GM19099 (cell line): ENCODE data around the gene MYO9A.

Experiments
- POLR2A ChIP-seq: IDR thresholded peaks from 3 replicates; pipeline ENCODE4 v1.6.1; 2011; ENCODE audit warnings: low read depth; ENCODE audit not compliant: insufficient read length; ENCODE audit errors: extremely low read depth

Gene MYO9A

DNA sequence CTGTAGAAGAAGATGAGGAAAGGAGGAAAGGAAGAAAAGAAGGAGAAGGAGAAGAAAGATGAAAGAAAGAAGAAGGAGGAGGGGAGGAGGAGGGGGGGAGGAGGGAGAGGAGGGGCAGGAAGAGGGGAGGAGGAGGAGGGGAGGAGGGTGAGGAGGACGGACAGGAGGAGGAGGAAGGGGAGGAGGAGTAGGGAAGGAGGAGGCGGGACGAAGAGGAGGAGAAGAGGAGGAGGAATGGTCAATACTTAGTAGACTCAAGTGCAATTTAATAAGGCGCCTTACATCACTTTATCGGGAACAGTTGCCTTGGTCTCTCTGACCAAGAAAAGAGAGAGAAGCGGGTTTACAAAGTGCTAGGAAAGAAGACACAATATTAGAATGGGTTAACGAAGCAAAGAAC, 331.3 kb downstream of the MYO9A start:
- no peak for TF ChIP-seq POLR2A

DNA sequence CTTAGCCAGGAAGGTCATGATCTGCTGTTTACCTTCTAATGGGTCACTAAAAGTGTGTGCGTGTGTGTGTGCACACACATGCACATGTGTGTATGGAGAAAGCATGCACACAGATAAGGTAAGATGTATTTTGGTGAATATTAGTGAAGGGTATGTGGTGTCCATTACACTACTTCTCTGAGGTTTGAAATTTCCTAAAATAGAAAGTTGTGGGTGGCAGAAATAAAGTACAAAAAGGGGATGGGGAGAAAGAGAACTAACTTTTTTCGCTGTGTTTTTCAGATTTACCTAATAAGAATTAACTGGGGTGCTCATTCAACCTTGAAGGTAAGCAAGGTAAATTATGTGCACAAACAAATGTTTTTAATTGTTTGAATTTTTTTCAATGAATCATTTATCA, 332.0 kb downstream of the MYO9A start:
- TF ChIP-seq POLR2A: no peak

DNA sequence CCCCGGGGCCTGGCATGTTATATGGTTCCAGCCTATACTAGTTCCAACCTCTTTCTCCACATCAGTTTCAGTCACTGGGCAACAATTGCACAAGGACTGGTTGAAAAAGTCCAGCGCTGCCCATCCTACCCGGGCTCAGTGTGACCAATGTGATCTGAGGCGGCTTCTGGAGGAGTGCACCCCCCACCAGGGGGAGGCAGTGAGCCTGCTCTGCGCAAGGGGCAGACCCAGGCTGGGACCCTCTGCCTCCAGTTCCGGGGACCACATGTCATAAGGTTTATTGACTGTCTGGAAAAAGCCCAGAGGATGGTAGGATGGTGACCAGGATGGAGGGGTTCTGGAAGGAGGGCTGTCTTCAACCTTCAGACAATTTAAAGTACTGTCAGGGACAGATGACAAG, 333.2 kb downstream of the MYO9A start:
- no peak for TF ChIP-seq POLR2A

DNA sequence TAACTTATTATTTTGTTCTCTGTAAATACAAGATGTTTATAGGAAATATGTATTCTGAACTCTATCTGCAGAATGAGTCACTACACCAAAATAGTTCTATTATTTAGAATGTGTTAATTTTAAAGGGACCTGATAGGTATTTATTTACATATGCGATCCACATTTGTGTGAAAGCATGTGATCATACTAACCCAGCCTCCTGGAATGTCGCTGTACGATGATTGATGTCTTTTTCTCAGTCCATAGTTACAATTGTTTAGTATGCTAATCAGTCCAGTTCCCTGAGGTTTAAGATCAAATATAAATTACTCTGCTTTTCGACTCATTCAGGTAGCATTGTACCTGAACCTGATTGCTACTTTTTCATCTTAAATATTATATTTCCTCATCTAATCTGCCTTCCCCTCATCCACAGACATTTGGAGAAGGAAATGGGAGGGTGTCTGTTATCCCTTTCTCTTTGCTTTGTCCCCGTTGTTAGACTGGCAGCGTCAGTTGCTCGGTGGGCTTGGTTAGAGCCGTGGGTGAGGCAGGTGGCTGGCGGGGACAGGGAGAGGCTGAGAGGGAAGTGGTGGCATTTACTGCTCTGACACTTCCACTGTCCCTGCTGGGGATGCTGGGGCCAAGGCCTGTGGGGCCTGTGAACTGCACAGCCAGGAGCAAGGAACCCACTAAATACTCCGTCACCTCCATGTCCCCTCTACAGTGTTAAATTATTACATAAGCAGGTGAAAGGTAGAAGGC, 335.4 kb downstream of the MYO9A start:
- TF ChIP-seq POLR2A: no peak

DNA sequence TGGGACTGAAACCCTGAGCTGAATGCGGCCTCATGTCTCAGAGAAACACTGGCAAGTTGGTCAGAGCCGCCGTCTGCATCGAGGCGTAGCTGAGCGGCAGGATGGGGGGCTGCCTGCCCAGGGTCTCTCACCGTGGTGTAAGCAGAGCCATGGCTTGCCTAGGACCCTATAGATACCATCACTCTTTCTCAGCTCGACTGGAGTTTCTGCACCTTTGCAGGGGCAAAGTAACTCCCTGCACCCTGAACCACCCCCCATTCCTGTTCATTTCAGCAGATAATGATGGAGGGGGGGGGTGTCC, 336.0 kb downstream of the MYO9A start:
- no peak for TF ChIP-seq POLR2A

DNA sequence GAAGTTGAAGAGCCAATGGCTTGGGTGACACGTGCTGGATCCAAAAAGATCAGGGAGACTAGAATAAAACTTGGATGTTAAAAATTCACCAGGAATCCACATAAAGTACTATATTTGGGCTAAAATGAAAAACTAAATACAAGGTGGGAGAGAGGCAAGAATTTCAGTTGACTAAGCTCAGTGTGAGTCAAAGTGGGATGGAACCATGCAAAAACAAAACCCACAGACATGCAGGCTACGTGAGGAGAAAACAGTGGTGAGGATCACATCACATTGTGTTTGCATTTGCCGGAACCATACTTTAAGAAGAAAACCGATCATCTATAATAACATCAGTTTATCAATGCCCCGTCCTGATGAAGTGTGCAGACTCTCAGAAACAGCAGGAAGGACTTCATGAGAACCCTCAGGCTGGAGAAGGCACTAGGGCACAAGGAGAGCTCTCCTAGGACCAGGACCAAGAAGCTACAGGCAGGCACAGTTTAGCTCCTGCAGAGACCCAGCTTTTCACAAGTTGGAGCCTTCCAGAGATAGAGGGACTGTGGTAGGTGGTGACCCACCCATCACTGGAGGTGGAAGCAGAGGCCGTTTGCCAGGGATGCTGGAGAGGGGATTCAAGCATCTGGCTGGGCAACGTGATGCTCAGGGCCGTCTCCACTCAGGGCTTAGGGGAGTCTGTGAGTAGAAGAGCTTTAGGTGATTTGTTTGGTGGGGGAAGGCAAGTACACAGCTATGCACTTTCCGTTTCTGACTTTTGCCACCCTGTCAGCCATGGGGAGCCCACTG, 336.6 kb downstream of the MYO9A start:
- no peak for TF ChIP-seq POLR2A

DNA sequence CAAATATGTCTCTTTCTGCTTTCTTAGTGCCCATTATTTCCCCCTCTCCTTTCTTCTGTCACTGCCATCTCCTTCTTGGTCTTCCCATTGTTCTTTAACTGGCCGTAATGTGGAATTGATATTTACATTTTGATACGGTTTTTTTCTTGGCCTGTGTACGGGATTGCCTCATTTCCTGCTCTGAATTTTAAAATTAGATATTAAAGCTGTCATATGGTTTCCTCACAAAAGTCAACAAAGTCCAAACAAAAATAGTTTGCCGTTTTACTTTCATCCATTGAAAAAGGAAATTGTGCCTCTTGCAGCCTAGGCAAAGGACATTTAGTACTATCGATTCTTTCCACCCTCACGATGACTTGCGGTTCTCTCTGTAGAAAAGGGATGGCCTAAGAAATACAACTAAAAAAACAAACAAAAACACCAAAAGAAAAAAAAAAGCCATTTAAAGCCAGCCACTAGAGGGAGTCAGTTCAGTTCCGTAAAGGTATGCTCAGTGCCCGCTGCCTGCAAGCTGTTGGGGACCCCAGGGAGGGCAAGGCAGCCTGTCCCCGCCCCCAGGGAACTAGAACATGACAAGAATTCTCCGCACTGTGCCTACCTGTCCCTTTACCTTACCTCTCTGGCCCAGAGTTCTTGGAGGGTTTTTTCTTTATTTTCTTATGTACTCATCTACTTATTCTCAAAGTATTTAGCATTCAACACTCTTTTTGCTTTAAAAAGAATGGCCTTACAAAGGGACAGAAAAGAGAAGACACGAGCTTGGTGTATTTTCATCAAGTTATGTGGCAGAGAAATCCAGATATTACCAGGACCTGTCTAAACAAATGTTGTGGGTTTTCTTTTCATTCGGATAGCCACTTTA, 337.6 kb downstream of the MYO9A start:
- TF ChIP-seq POLR2A: no peak

DNA sequence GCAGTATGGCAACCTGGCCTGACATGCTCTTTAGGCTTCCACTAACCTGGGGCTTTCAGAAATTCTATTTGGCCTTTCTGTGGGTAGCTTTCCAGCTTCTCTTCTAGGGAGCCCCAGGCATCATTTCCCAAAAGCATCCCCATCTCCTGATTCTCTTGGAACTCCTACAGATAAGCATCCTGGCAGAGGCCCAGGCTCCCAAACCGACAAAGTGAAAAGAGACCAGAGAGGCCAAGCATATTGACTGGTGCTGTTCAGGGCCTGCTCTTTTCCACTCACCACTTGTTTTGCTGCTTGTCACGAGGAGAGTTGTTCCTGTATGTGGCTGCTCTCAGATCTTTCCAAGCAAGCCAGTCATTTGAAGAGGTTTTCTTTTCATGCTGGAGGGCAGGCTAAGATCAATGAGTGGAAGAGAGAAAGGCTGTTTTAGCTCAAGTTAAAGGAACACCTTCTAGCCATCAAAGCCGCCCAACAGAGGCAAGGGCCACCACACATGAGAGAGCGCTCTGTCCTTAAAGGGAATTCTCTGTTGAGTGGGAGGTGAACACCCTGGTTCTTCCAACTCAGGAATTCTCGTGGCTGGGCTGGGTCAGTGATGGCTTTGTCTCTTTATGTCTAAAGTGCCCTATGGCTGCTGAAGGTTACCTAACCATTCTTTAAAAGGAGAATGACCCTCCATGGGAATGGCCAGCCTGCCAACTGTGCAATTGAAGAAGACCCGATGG, 338.7 kb downstream of the MYO9A start:
- no peak for TF ChIP-seq POLR2A

DNA sequence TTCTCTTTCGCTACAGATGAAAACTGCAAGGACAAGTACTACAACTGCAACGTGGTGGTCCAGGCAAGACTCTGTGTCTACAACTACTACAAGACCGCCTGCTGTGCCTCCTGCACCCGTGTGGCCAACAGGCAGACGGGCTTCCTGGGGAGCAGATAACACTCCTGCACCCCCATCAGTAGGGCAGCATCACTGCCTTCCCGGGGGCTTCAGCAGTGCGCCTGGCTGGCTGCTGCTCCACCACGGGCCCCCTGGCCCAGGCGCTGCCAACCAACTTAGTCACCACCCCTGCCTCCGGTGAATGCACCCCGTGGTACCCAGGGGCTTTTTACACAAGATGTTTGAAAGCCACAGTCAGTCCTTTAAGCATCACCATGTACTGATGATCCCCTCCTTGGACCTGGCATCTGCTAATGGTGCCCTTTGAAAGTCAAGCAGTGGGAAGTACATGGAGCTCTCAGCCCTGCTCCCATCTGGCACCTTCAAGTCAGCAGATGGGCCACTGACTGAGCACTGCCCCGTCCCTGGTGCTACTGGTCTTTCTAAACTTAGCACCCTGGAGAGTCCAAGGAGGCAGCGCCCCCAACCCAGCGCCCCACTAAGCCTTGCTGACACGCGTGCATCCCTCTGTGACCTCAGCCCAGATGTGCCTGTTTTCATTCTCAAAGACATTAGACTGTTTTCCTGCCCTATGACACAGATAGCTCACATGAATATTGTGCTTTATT, 340.6 kb downstream of the MYO9A start:
- TF ChIP-seq POLR2A: no peak

DNA sequence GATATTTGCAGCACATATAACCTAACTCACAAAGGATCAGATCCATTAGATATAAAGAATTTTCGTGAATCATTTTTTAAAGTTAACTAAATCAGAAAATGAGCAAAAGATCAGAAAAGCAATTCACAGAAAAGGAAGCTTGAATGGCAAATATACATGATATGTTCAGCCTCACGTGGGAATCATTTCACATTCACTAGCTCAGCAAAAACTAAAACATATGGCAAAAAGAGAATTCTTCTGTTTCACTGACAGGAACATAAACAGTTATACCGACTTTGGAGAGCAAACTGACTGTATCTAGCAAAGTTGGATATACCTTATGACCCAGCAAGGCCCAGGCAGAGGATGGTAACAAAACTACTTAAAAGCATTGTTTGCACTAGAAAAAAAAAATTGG, 341.6 kb downstream of the MYO9A start:
- TF ChIP-seq POLR2A: no peak

DNA sequence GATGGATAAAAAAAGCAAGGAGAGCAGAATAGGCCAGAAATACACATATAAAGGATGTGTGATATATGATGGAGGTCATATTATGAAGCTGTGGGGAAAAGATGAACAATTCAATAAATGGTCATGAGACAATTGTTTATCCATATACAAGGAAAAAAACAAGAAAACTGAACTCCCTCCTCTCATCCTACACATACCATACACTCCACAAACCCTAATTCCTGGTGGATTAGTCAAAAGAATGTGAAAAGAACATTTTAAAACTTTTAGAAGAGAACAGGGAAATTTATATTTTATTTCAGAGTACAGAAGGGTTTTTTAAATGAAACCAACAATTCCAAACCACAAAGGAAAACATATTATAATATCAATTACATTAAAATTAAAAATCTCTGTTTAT, 342.1 kb downstream of the MYO9A start:
- TF ChIP-seq POLR2A: no peak

DNA sequence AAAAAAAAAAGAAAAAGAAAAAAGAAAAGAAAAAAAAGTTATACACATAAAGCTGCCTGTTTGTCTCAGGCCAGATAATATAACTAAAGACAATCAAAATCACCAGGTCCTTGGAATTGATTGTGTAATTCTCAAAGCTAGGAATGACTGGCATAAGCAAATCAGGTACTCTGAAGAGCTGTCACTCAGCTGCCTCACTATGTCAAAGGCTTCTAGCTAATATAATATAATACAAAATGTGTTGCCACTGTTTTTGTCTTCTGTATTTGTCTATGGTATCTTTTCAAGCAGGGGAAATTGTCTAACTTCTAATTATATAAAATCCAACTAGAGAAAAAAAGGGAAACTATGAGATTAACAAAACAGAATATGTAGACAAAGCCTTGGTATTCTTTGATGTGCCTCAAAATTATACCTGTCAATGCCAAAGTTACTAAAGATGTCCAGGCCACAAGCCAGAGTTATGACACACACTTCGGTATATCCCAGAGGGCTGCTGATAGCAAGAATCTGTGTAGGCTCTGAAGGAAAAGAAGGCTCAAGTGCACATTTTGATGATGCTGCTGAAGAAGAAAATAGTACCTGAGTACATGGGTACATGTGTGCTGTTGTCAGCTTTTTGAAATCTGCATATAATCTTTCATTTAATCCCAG, 344.6 kb downstream of the MYO9A start:
- no peak for TF ChIP-seq POLR2A
